Heart right ventricle (tissue), 16 donors: Measurements from ENCODE around the gene DAB1. TPM values are rescaled to one million over a fixed set of nuclear protein-coding genes. Genes with fewer than 3 reads are reported as not detected.

Source experiments
- ATAC-seq, 8 donors: fragments of 200-7000 bp; cut with Tn5 transposase; one replicate each; pipeline ENCODE4 v1.9.1; 2020; ENCODE audit warnings: mild to moderate bottlenecking in 8 of 8, moderate library complexity in 8 of 8, moderate number of reproducible peaks in 1 of 8
- DNase-seq, 2 donors: peaks; one replicate each; pipeline ENCODE4 v3.0.0-alpha.2; 2020
- H3K27ac ChIP-seq, 10 donors: fragments of 200-600 bp; sonication (generic) in 2 of 10; one replicate each; pipeline versions ENCODE4 v1.5.0 to v1.8.0; 2020 to 2022; ENCODE audit warnings: mild to moderate bottlenecking in 3 of 10
- H3K27me3 ChIP-seq, 7 donors: fragments of 200-600 bp; one replicate each; pipeline ENCODE4 v1.8.0; 2021 to 2022; ENCODE audit warnings: mild to moderate bottlenecking in 2 of 7
- H3K36me3 ChIP-seq, 9 donors: fragments of 200-600 bp; sonication (generic) in 1 of 9; one replicate each; pipeline versions ENCODE4 v1.5.0 to v1.8.0; 2020 to 2022; ENCODE audit warnings: mild to moderate bottlenecking in 2 of 9
- H3K4me1 ChIP-seq, 9 donors: fragments of 200-600 bp; sonication (generic) in 1 of 9; one replicate each; pipeline versions ENCODE4 v1.5.0 to v1.8.0; 2020 to 2022; ENCODE audit warnings: mild to moderate bottlenecking in 4 of 9
- H3K4me3 ChIP-seq, 10 donors: fragments of 200-600 bp; sonication (generic) in 2 of 10; one replicate each; pipeline versions ENCODE4 v1.5.0 to v1.8.0; 2020 to 2022; ENCODE audit warnings: mild to moderate bottlenecking in 7 of 10, moderate library complexity in 2 of 10
- H3K9me3 ChIP-seq, 11 donors: fragments of 200-600 bp in 10 of 11; sonication (generic) in 2 of 11; one replicate each; pipeline versions ENCODE4 v1.5.0 to v1.8.0; 2013 to 2022; ENCODE audit warnings: mild to moderate bottlenecking in 2 of 11, control low read depth in 1 of 11, moderate library complexity in 1 of 11
- CTCF ChIP-seq, 9 donors: fragments of 200-600 bp; sonication (generic) in 2 of 9; IDR thresholded peaks; one replicate each; pipeline versions ENCODE4 v1.5.0 to v1.8.0; 2021 to 2022; ENCODE audit warnings: antibody characterized with exemption in 9 of 9, mild to moderate bottlenecking in 5 of 9, moderate library complexity in 1 of 9
- WGBS, 2 donors: extraction: QIAGEN DNeasy Blood & Tissue Kit; methylation state at CpG; one replicate each; pipeline ENCODE4 v1.1.7; 2013; ENCODE audit warnings: inconsistent platforms in 1 of 2; 5-methylcytosine and 5-hydroxymethylcytosine counted together
- intact Hi-C, 10 donors: fragments of 100-400 bp; cut with DNase I; formaldehyde crosslinking; loops; one replicate each; pipeline versions ENCODE4 v1.11.1 to v1.14.2; 2022
- polyA plus RNA-seq, 2 donors: library from polyadenylated mRNA; stranded (reverse); fragments of 200-250 nt; gene quantifications; one replicate each; pipeline ENCODE4 v1.2.3, GENCODE V29; 2013
- total RNA-seq, 10 donors: library from RNA; stranded (reverse); fragmentation: NEBNext Ultra II Directional in 3 of 10; extraction: Animal tissue kit (Norgen Biotek cat#: 25700) in 3 of 10; gene quantifications; one replicate each; pipeline versions ENCODE4 v1.2.1 to v1.2.4, GENCODE V29; 2021 to 2023
- donor health status: Arrhythmogenic right ventricular cardiomyopathy.
- donor health status: ischemic (EF 13 %, LVEDD 7.1; RV severe dilation, severe dysfunction).
- donor health status: healthy with polysubstance abuse.
- donor health status: DM: no; HTN: yes; CAD: no.
- donor health status: DM: no; HTN: no; CAD: no.
- donor health status: ischemic (EF 25% LVEDD 6.9; RV normal size, moderate dysfunction).
- donor health status: ischemic (EF 25% LVEDD 5.7; RV mildly dilated, moderate dysfunction).
- donor health status: healthy.
- donor health status: DM: yes; HTN: yes; CAD: no.
- donor health status: Ischemic cardiomyopathy.
- donor health status: ischemic (EF 35%, LVEDD 5.7; RV mildly dilated, moderate dysfunction).
- donor health status: nonischemic (EF 11% LVEDD 7.7; RV severe dilation, severe dysfunction).
- donor health status: DM: yes; HTN: yes; CAD: no.
- donor health status: PGD.
- donor health status: ischemic (EF 29% LVEDD 5.4; RV normal size, mild dysfunction).
- donor health status: nonischemic (EF 23%, LVEDD 6.1; RV moderate dilation, normal function).

The DAB1 gene
- total and polyA plus RNA-seq, 12 donors, result 0.16 to 25.5 (median 8.1) TPM

DNA sequence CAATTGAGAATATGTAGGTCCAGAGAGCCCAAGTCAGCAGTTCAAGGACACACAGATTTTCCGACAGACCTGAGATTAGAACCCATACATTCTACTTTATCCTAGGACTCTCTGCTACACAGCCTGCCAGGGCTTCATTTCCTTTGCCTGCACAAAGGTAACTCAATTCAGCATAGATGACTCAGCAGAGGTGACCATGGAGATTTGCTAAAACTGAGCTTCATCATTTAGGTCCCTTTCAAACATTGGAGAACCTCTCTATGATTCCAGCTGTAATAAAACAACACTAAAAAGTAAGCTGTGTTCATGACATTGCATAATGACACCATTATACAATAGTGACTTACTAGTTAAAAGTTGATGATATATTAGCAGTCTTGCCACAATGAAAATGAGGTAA is 22.2 kb downstream of the DAB1 start:
- no peak for DNase-seq
- Histone ChIP-seq H3K4me1 (peaks cover 0 to 6% (median 0%) of the 10 kb centered on the region in 9 donors), H3K36me3 (no peaks in the 10 kb centered on the region), H3K4me3 (no peak overlapping the region), H3K9me3 (no peaks in the 10 kb centered on the region), H3K27me3 (no peaks in the 10 kb centered on the region), H3K27ac (no peak overlapping the region)
- 94 to 100% methylated on average over 1 of the region's 1 CpG for WGBS, 2 donors
- no peak for ATAC-seq
- no peak for TF ChIP-seq CTCF (IDR thresholded peaks at IDR 0.05)
- intact Hi-C loops, result no loop called here

DNA sequence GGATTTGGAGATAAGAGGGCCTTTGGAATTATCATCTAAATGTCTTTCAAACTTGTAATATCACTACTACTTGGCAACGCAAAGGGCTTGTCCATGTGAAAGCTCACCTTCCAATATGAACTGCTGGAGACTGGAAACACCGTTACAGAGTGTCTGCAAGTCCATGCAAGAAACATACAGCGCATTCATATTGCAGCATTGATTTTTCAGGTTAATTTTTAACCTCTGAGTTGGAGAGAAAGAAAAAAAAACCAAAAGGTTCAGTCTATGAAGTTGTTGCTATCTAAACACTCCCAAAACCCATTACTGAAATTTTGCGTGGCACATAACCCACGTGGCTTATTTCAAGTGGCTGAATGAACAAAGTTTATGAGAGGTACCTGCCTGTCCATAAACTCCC is 23.8 kb downstream of the DAB1 start:
- 92 to 98% methylated on average over 5 of the region's 5 CpGs for WGBS, 2 donors
- H3K36me3 ChIP-seq, result no peaks in the 10 kb centered on the region
- H3K4me3 ChIP-seq, result no peak overlapping the region
- no peak for TF ChIP-seq CTCF (IDR thresholded peaks at IDR 0.05)
- H3K27ac ChIP-seq, result no peak overlapping the region
- no peaks in the 10 kb centered on the region for H3K9me3 ChIP-seq
- intact Hi-C loops, result no loop called here
- no peak for DNase-seq
- ATAC-seq, result no peak
- peaks cover 0 to 6% (median 0%) of the 10 kb centered on the region in 9 donors for H3K4me1 ChIP-seq
- H3K27me3 ChIP-seq, result no peaks in the 10 kb centered on the region

GRCh38 chr1:57393058-57393584 is 30.7 kb downstream of the DAB1 start:
- no peaks in the 10 kb centered on the region for H3K9me3 ChIP-seq
- 90% methylated on average over 6 of the region's 6 CpGs for WGBS, 2 donors
- TF ChIP-seq CTCF (IDR thresholded peaks at IDR 0.05), result no peak
- intact Hi-C loops, result no loop called here
- ATAC-seq, result no peak
- H3K27me3 ChIP-seq, result no peaks in the 10 kb centered on the region
- H3K36me3 ChIP-seq, result no peaks in the 10 kb centered on the region
- DNase-seq, result no peak
- H3K4me3 ChIP-seq, result no peak overlapping the region
- no peak overlapping the region for H3K27ac ChIP-seq
- no peaks in the 10 kb centered on the region for H3K4me1 ChIP-seq

- Histone ChIP-seq H3K9me3 (no peaks in the 10 kb centered on the region), H3K4me1 (no peaks in the 10 kb centered on the region), H3K27me3 (peaks cover 0 to 6% (median 0%) of the 10 kb centered on the region in 7 donors), H3K36me3 (no peaks in the 10 kb centered on the region), H3K4me3 (no peak overlapping the region), H3K27ac (no peak overlapping the region)
- TF ChIP-seq CTCF (IDR thresholded peaks at IDR 0.05), result no peak
- WGBS, 2 donors, result 46 to 58% methylated on average over 1 of the region's 1 CpG
- ATAC-seq, result no peak
- intact Hi-C loops, result no loop called here
- DNase-seq, result no peak
Measured at GRCh38 chr1:57385336-57385735, 38.5 kb downstream of the DAB1 start.
